HFFc6 (cell line): ENCODE data around the gene CLASRP. TPM values are rescaled to one million over a fixed set of nuclear protein-coding genes. Genes with fewer than 3 reads are reported as not detected.

Experiments
- DNase-seq: peaks from one replicate; pipeline ENCODE4 v3.0.0-alpha.2; 2018
- H3K27ac Mint-ChIP-seq: 2 replicates; pipeline ENCODE4 v1.8.0; 2020; ENCODE audit warnings: mild to moderate bottlenecking, mixed read lengths
- H3K27me3 Mint-ChIP-seq: 2 replicates; pipeline ENCODE4 v1.8.0; 2021; ENCODE audit warnings: mild to moderate bottlenecking, moderate library complexity, mixed read lengths; ENCODE audit not compliant: insufficient read depth
- H3K36me3 Mint-ChIP-seq: 2 replicates; pipeline ENCODE4 v1.8.0; 2021; ENCODE audit warnings: low read depth, mixed read lengths
- H3K4me1 Mint-ChIP-seq: 2 replicates; pipeline ENCODE4 v1.8.0; 2020; ENCODE audit warnings: low read depth, mixed read lengths
- H3K4me3 Mint-ChIP-seq: 2 replicates; pipeline ENCODE4 v1.8.0; 2020; ENCODE audit warnings: mild to moderate bottlenecking, moderate library complexity, mixed read lengths
- H3K9me3 Mint-ChIP-seq: 2 replicates; pipeline ENCODE4 v1.8.0; 2020; ENCODE audit warnings: mild to moderate bottlenecking, mixed read lengths
- total RNA-seq, 6 experiments: library from RNA; stranded (reverse); fragmentation: NEBNext Ultra II Directional; extraction: Animal tissue kit (Norgen Biotek cat#: 25700); gene quantifications; 2 replicates in 1 of 6; 3 replicates in 5 of 6; pipeline ENCODE4 v1.2.3, GENCODE V29; 2021
- TF ChIP-seq, protein P1 (sequence below): fragments of 200-600 bp; sonication (generic); IDR thresholded peaks from 2 replicates; pipeline ENCODE4 v1.5.0; 2021; ENCODE audit warnings: antibody characterized with exemption, mild to moderate bottlenecking

Gene CLASRP
- total RNA-seq, 6 experiments from 2014 or later = 29.9 to 42.9 (median 37.3) TPM

DNA sequence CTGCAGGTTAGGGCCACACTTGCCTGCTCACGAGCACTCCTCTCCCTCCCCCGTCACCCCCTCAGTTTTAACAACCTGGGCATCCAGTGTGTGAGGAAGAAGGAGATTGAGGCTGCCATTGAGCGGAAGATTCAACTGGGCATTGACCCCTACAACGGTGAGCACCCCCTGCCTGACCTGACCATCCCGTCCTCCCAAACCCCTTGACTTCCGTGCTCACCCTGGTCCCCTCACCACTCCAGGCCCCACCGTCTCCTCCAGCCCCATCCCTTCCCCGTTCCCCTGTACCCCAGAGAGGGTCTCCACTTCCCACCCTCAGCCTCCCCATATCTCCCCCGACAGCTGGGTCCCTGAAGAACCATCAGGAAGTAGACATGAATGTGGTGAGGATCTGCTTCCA is 13.6 kb upstream of the CLASRP start:
- TF ChIP-seq, protein P1, sequence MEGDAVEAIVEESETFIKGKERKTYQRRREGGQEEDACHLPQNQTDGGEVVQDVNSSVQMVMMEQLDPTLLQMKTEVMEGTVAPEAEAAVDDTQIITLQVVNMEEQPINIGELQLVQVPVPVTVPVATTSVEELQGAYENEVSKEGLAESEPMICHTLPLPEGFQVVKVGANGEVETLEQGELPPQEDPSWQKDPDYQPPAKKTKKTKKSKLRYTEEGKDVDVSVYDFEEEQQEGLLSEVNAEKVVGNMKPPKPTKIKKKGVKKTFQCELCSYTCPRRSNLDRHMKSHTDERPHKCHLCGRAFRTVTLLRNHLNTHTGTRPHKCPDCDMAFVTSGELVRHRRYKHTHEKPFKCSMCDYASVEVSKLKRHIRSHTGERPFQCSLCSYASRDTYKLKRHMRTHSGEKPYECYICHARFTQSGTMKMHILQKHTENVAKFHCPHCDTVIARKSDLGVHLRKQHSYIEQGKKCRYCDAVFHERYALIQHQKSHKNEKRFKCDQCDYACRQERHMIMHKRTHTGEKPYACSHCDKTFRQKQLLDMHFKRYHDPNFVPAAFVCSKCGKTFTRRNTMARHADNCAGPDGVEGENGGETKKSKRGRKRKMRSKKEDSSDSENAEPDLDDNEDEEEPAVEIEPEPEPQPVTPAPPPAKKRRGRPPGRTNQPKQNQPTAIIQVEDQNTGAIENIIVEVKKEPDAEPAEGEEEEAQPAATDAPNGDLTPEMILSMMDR = no peak
- Mint-ChIP-seq H3K4me3 (no peak overlapping the region), H3K27me3 (no peaks in the 10 kb centered on the region), H3K27ac (no peak overlapping the region), H3K36me3 (no peaks in the 10 kb centered on the region; the same call in 1 of the 2 replicates), H3K9me3 (no peaks in the 10 kb centered on the region), H3K4me1 (no peaks in the 10 kb centered on the region)
- DNase-seq = no peak

DNA sequence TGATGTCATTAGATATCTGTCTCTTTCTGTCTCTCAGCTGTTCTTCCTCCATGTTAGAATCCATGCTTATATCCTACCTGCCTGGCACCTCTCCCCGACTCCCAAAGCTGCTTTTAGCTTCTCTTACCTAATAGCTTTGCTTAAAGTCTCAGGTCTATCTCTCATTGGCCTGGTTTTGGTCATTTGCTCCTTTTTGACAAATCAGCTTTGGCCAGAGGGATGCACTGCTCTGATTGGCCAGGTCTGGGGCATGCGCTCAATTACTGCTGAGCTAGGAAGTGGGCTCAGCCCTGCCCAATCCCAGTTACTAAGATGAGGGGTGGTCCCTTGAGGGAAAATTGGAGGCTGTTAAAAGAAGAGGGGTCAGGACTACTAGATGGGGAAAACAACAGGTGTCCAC is 11.5 kb upstream of the CLASRP start:
- Mint-ChIP-seq H3K27me3 (no peaks in the 10 kb centered on the region), H3K36me3 (peaks cover 8% of the 10 kb centered on the region), H3K27ac (no peak overlapping the region), H3K4me3 (no peak overlapping the region), H3K9me3 (no peaks in the 10 kb centered on the region), H3K4me1 (no peaks in the 10 kb centered on the region)
- TF ChIP-seq, protein P1 = no peak
- DNase-seq = no peak

DNA sequence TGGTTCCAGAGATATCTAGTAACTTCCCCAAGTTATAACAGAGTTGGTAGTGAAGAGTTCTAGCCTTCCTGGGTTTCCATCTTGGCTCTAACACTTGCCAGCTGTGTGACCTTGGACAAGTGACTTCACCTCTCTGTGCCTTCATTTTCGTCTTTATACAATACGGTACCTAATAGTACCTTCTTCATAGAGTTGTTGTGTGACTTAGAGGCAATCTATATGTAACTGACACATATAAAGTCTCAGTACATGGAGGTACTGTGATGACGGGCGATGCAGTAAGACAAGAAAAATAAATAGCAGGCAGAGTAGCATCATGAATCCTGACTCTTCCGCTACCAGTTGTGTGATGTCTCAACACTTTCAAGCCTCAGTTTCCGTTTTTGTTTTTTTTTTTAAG is 8.0 kb upstream of the CLASRP start:
- Mint-ChIP-seq H3K9me3 (no peaks in the 10 kb centered on the region), H3K4me3 (no peak overlapping the region), H3K27me3 (no peaks in the 10 kb centered on the region; the same call in none of the 2 replicates), H3K36me3 (peaks cover 14% of the 10 kb centered on the region), H3K4me1 (no peaks in the 10 kb centered on the region), H3K27ac (no peak overlapping the region)
- TF ChIP-seq, protein P1 = no peak
- DNase-seq = no peak

DNA sequence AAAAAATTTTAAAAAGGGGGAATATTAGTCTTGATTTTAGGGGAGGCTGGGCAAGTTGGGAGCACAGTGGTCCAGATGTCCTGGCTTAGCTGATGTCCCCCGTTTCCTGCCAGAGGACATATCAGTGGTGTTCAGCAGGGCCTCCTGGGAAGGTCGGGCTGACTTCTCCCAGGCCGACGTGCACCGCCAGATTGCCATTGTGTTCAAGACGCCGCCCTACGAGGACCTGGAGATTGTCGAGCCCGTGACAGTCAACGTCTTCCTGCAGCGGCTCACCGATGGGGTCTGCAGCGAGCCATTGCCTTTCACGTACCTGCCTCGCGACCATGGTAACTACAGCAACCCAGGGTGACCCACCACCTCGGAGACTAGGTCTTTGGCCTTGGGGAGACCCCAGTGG is 6.4 kb upstream of the CLASRP start:
- Mint-ChIP-seq H3K4me1 (no peaks in the 10 kb centered on the region), H3K4me3 (no peak overlapping the region), H3K36me3 (peaks cover 14% of the 10 kb centered on the region), H3K27me3 (no peaks in the 10 kb centered on the region; the same call in none of the 2 replicates), H3K27ac (no peak overlapping the region), H3K9me3 (no peaks in the 10 kb centered on the region)
- DNase-seq = no peak
- TF ChIP-seq, protein P1 = no peak

DNA sequence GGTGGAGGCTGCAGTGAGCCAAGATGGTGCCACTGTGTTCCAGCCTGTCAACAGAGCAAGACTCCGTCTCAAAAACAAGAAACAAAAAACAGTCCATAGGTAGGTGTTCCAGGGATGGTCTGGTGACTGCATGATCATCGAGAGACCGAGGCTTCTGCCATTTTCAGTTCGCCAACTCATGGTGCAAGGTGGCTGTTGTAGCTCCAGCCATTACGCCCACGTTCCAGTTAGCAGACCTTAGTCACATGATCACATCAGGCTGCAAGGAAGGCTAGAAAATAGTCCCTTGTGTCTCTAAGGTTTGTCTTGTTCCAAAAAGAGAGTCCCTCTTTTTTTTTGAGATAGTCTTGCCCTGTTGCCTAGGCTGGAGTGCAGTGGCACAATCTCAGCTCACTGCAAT is 3.1 kb upstream of the CLASRP start:
- no peak for DNase-seq
- H3K36me3 Mint-ChIP-seq = peaks cover 19% of the 10 kb centered on the region
- no peaks in the 10 kb centered on the region; the same call in none of the 2 replicates for H3K27me3 Mint-ChIP-seq
- TF ChIP-seq, protein P1 = no peak
- H3K27ac Mint-ChIP-seq = no peak overlapping the region
- no peak overlapping the region for H3K4me3 Mint-ChIP-seq
- H3K4me1 Mint-ChIP-seq = peaks cover 12% of the 10 kb centered on the region
- H3K9me3 Mint-ChIP-seq = no peaks in the 10 kb centered on the region
